OCI-LY7 (cell line): ENCODE measurements around the gene ARL9.

Source experiments
- CTCF ChIP-seq: fragments of 200-600 bp; sonication (generic); conservative IDR thresholded peaks from 2 replicates; pipeline ENCODE4 v1.5.1; 2014; ENCODE audit warnings: mild to moderate bottlenecking, antibody characterized with exemption, low read length, moderate library complexity, mixed read lengths
- EZH2phosphoT487 ChIP-seq: fragments of 200-600 bp; sonication (generic); IDR thresholded peaks from 2 replicates; pipeline ENCODE4 v1.6.1; 2018; ENCODE audit warnings: low read depth, borderline replicate concordance, mild to moderate bottlenecking, mixed run types, antibody characterized with exemption, low read length, moderate library complexity, mixed read lengths

GRCh38 chr4:56513517-56513916, 7.9 kb downstream of the ARL9 start:
- TF ChIP-seq CTCF (no peak), EZH2phosphoT487 (no peak)
